ENCODE measurements around the gene NEURL1B.

GRCh38 chr5:172599204-172599567, 41.9 kb upstream of the NEURL1B start:
- TF ChIP-seq CTCF (optimal IDR thresholded peaks at IDR 0.05 in 1 of 3, IDR thresholded peaks at IDR 0.05 in 1 of 3, conservative IDR thresholded peaks at IDR 0.05 in 1 of 3; ENCODE audit: extremely low read depth in 1 of 3, insufficient read depth in 2 of 3, low read length in 3 of 3): no peak
- TF ChIP-seq EZH2 (IDR thresholded peaks at IDR 0.05; ENCODE audit: low read length): no peak

Data from keratinocyte (primary cell).